ENCODE results near the gene SMIM29. TPM values are rescaled to one million over a fixed set of nuclear protein-coding genes. Genes with fewer than 3 reads are reported as not detected.

The SMIM29 gene
- total RNA-seq, 1 experiment from 2014 or later: 25.8 TPM

DNA sequence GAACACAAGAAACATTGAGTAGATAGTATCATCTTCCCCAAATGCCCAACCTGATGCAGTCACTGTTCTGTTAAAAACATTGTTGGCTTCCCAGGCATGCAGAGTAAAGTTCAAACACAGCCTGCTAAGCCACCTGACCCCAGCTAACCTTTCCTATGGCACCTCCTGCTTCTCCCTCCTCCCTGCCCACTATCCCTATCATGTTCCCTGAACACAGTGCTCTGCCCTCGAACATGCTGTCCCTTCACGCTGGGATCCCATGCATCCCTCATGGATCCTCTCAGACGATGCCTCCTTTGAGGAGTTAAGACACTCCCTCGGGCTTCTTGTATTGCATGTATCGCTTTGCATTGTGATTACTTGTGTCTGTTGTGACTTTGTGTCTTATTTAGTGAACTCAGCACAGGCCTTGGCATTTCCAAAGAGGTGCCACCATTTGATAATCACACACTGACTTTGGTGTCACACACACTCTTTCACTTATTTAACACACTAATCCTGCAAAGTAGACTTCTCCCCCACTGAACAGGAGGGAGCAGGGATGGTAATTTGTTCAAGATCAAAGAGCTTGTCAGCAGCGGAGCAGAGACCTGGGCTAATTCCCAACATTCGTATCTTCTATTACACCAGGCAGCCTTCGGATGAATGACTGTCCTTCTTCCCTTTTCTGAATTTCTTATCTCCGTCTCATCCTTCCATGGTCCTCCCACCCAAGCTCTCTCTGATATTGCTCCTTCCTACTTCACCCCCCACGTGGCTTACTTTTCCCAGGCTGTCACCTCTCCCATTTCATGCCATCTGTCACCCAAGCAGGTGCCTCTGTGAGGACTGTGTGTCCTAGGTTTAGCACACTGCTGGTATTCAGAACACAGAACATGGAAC is 28.3 kb upstream of the SMIM29 start:
- no peak for ATAC-seq
- no peak for DNase-seq
- no peaks in the 10 kb centered on the region for H3K9me3 ChIP-seq (ENCODE audit: low read length)
- no peaks in the 10 kb centered on the region for H3K27me3 ChIP-seq (ENCODE audit: low read length)
- no peak overlapping the region for H3K9ac ChIP-seq (ENCODE audit: low read length)
- H3K4me2 ChIP-seq (ENCODE audit: low read length): no peak overlapping the region
- no peak overlapping the region for H3K4me3 ChIP-seq (ENCODE audit: low read length)
- no TSS peak for BruUV-seq (replicated peaks)
- H3K4me1 ChIP-seq (ENCODE audit: insufficient read depth, low read length): no peaks in the 10 kb centered on the region
- no peak overlapping the region for H2AFZ ChIP-seq (ENCODE audit: low read length)
- no peaks in the 10 kb centered on the region for H3F3A ChIP-seq (ENCODE audit: low read length, unreplicated experiment)
- 0 out of 2 replicates have a peak, but pooled peaks cover 2% of the 10 kb centered on the region for H3K36me3 ChIP-seq (ENCODE audit: low read depth, low read length)
- intact Hi-C loops (cut with micrococcal nuclease): no loop called here
- TF ChIP-seq EZH2phosphoT487 (IDR thresholded peaks at IDR 0.05; ENCODE audit: borderline replicate concordance, low read length): no peak
- no peak for TF ChIP-seq EZH2 (IDR thresholded peaks at IDR 0.05; ENCODE audit: low read length, unreplicated experiment)
- TF ChIP-seq, protein P1, sequence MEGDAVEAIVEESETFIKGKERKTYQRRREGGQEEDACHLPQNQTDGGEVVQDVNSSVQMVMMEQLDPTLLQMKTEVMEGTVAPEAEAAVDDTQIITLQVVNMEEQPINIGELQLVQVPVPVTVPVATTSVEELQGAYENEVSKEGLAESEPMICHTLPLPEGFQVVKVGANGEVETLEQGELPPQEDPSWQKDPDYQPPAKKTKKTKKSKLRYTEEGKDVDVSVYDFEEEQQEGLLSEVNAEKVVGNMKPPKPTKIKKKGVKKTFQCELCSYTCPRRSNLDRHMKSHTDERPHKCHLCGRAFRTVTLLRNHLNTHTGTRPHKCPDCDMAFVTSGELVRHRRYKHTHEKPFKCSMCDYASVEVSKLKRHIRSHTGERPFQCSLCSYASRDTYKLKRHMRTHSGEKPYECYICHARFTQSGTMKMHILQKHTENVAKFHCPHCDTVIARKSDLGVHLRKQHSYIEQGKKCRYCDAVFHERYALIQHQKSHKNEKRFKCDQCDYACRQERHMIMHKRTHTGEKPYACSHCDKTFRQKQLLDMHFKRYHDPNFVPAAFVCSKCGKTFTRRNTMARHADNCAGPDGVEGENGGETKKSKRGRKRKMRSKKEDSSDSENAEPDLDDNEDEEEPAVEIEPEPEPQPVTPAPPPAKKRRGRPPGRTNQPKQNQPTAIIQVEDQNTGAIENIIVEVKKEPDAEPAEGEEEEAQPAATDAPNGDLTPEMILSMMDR (conservative IDR thresholded peaks at IDR 0.05; ENCODE audit: low read depth, low read length): no peak
- POLR2A ChIA-PET (ENCODE audit: unreplicated experiment): no interaction called here
- H3K79me2 ChIP-seq (ENCODE audit: low read length): no peaks in the 10 kb centered on the region
- H4K20me1 ChIP-seq (ENCODE audit: low read length): no peaks in the 10 kb centered on the region
- CTCF ChIA-PET: interaction anchor here (0.6 kb wide), 1 partner anchor 781 kb away, joined by 3 read pairs; no protein-coding TSS in a partner anchor
- no peaks in the 10 kb centered on the region for H3K9me2 ChIP-seq (replicated peaks; ENCODE audit: low read length)
- no peak overlapping the region for H3K27ac ChIP-seq (ENCODE audit: low read length)

DNA sequence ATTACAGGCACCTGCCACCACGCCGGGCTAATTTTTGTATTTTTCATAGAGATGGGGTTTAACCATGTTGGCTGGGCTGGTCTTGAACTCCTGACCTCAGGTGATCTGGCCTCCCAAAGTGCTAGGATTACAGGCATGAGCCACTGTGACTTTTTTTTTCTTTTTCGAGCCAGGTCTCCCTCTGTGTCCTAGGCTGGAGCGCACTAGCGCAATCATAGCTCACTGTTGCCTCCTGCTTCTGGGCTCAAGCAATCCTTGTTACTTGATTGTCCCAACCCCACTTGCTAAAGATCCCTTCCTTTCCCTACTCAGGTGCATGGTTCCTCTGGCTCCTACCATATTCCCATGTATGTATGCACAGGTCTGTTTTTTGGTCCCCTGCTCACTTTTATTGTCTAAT is 27.4 kb upstream of the SMIM29 start:
- intact Hi-C loops (cut with micrococcal nuclease): no loop called here
- POLR2A ChIA-PET (ENCODE audit: unreplicated experiment): no interaction called here
- Histone ChIP-seq H3K27ac (ENCODE audit: low read length) (no peak overlapping the region), H2AFZ (ENCODE audit: low read length) (no peak overlapping the region), H3K4me3 (ENCODE audit: low read length) (no peak overlapping the region), H3K4me1 (ENCODE audit: insufficient read depth, low read length) (no peaks in the 10 kb centered on the region), H3K27me3 (ENCODE audit: low read length) (no peaks in the 10 kb centered on the region), H3K9me3 (ENCODE audit: low read length) (no peaks in the 10 kb centered on the region), H3F3A (ENCODE audit: low read length, unreplicated experiment) (no peaks in the 10 kb centered on the region), H3K4me2 (ENCODE audit: low read length) (no peak overlapping the region), H3K9ac (ENCODE audit: low read length) (no peak overlapping the region), H3K9me2 (replicated peaks; ENCODE audit: low read length) (no peaks in the 10 kb centered on the region), H4K20me1 (ENCODE audit: low read length) (no peaks in the 10 kb centered on the region), H3K36me3 (ENCODE audit: low read depth, low read length) (0 out of 2 replicates have a peak, but pooled peaks cover 2% of the 10 kb centered on the region), H3K79me2 (ENCODE audit: low read length) (no peaks in the 10 kb centered on the region)
- CTCF ChIA-PET: interaction anchor here (0.7 kb wide), 1 partner anchor 119 kb away, joined by 3 read pairs; no protein-coding TSS in a partner anchor
- TF ChIP-seq EZH2phosphoT487 (IDR thresholded peaks at IDR 0.05; ENCODE audit: borderline replicate concordance, low read length) (no peak), EZH2 (IDR thresholded peaks at IDR 0.05; ENCODE audit: low read length, unreplicated experiment) (no peak)
- TF ChIP-seq, protein P1 (conservative IDR thresholded peaks at IDR 0.05; ENCODE audit: low read depth, low read length): no peak
- BruUV-seq (replicated peaks): no TSS peak
- DNase-seq (no peak), ATAC-seq (no peak)
